Measurements from ENCODE around the gene MYO7B. TPM values are rescaled to one million over a fixed set of nuclear protein-coding genes. Genes with fewer than 3 reads are reported as not detected.

The MYO7B gene
- total and polyA plus RNA-seq, 9 donors, result 0.05 to 0.95 (median 0.25) TPM; not detected in 3

DNA sequence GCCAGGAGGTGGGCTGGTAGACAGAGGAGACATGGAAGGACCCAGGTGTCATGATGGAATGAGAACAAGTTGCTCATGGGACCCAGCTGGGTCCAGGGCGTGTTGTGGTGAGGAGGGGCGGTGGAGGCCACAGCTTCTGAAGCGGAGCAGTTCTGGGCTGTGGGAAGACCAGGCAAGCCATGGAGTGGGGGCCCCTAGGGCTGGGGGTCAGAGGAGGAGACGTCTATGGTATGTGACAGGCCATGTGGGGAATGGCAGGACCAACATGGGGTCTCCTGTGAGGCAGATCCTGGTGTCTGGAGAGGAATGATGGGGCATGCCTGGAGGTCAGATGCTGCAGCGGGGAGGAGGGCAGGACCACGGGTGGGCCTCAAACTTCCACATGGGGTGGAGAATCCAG is 16.9 kb downstream of the MYO7B start:
- Histone ChIP-seq H3K9me3 (no peaks in the 10 kb centered on the region), H3K4me3 (no peak overlapping the region), H3K27ac (no peak overlapping the region), H3K4me1 (ENCODE audit: insufficient read depth) (no peaks in the 10 kb centered on the region), H3K36me3 (no peaks in the 10 kb centered on the region), H3K27me3 (no peaks in the 10 kb centered on the region)
- 78 to 85% (median 80%) methylated on average over 6 of the region's 6 CpGs for WGBS, 3 donors
- TF ChIP-seq POLR2A (IDR thresholded peaks at IDR 0.05) (no peak), CTCF (IDR thresholded peaks at IDR 0.05) (no peak), EP300 (IDR thresholded peaks at IDR 0.05) (no peak)
- intact Hi-C loops (cut with DNase I), result no loop called here
- no peak for DNase-seq

DNA sequence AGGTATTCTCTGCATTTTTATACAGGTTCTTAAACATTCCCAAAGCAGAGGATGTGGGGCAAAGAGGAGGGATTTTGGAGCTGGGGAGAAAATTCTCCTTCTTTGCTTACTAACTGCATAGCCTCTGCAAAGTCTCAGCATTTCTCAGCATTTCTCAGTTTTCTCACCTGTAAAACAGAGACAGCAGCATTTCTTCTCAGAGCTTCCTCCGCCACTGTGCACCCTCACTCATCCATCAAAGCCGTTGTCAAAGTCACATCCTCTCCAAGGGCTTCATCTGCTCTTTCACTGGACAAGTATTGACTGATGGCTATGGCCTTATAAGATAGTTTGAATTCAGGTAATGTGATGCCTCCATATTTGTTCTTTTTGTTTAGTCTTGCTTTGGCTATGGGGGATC is 17.4 kb downstream of the MYO7B start:
- DNase-seq, result no peak

DNA sequence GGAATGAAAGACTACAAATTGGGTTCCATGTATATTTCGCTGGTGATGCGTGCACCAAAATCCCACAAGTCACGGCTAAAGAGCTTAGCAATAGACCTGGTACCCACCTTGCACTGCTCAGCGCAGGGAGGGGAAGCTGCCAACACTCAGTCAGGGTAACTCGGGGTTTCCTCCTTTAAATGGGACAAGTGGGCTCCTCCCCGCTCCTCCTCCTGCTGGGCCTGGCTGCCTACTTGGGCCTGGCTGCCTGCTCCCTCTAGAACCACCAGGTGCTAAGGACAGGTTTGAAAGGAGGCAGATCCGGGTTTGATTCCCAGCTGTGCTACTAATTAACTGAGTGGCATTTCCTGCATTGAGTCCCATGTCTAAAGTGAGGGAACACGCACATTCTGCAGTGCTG is 23.4 kb downstream of the MYO7B start:
- Histone ChIP-seq H3K4me3 (no peak overlapping the region), H3K9me3 (no peaks in the 10 kb centered on the region), H3K36me3 (no peaks in the 10 kb centered on the region), H3K27me3 (no peaks in the 10 kb centered on the region), H3K4me1 (ENCODE audit: insufficient read depth) (no peaks in the 10 kb centered on the region), H3K27ac (no peak overlapping the region)
- 84 to 87% (median 84%) methylated on average over 8 of the region's 8 CpGs for WGBS, 3 donors
- no peak for DNase-seq
- intact Hi-C loops (cut with DNase I), result no loop called here
- TF ChIP-seq POLR2A (IDR thresholded peaks at IDR 0.05) (no peak), EP300 (IDR thresholded peaks at IDR 0.05) (no peak), CTCF (IDR thresholded peaks at IDR 0.05) (no peak)

More for the DNA sequence above, 17.4 kb downstream of the MYO7B start:
- Histone ChIP-seq H3K36me3 (no peaks in the 10 kb centered on the region), H3K27me3 (no peaks in the 10 kb centered on the region), H3K4me3 (no peak overlapping the region), H3K27ac (no peak overlapping the region), H3K4me1 (ENCODE audit: insufficient read depth) (no peaks in the 10 kb centered on the region), H3K9me3 (no peaks in the 10 kb centered on the region)
- TF ChIP-seq EP300 (IDR thresholded peaks at IDR 0.05) (no peak), POLR2A (IDR thresholded peaks at IDR 0.05) (no peak), CTCF (IDR thresholded peaks at IDR 0.05) (no peak)
- WGBS, 3 donors, result 93 to 95% (median 93%) methylated on average over 2 of the region's 2 CpGs
- intact Hi-C loops (cut with DNase I), result no loop called here

DNA sequence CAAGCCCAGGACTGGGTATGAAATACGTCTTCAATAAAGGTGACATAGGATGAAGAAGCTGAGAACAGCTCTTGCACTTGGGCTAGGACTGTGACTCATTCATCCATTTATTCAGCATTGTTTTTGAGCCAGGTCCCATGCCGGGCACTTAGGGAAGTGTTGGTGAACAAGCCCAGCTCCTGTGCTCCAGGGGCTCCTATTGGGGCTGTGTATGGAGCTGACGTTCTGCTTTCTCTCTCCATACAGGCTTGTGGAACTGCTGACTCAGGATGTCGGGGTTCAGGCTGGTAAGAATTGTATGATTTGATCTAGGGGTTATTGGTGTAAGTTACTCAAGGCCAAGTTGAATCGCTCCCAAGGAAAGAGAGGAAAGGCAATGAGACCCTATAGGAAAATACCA is 24.0 kb downstream of the MYO7B start:
- no peak for DNase-seq
- Histone ChIP-seq H3K4me1 (ENCODE audit: insufficient read depth) (no peaks in the 10 kb centered on the region), H3K9me3 (no peaks in the 10 kb centered on the region), H3K36me3 (no peaks in the 10 kb centered on the region), H3K4me3 (no peak overlapping the region), H3K27me3 (no peaks in the 10 kb centered on the region), H3K27ac (no peak overlapping the region)
- WGBS, 3 donors, result 81 to 86% (median 83%) methylated on average over 5 of the region's 5 CpGs
- intact Hi-C loops (cut with DNase I), result no loop called here
- TF ChIP-seq CTCF (IDR thresholded peaks at IDR 0.05) (no peak), POLR2A (IDR thresholded peaks at IDR 0.05) (no peak), EP300 (IDR thresholded peaks at IDR 0.05) (no peak)
